ENCODE measurements around the gene RNF10.
A peak's percentile ranks its signal among the peaks of the same experiment; 100 is the strongest.

The RNF10 gene

GRCh38 chr12:120536064-120536791 is 2.1 kb downstream of the RNF10 start:
- peak; percentile 33 to 46 for DNase-seq

GRCh38 chr12:120537856-120538220 is 3.7 kb downstream of the RNF10 start:
- peak in 1 of 2 experiments; percentile 32 for DNase-seq
- no peak for TF ChIP-seq POLR2A (IDR thresholded peaks at IDR 0.05; ENCODE audit: low read length)
- TF ChIP-seq GATA1 (IDR thresholded peaks at IDR 0.05; ENCODE audit: low read depth, low read length) = no peak

More at GRCh38 chr12:120536064-120536791, 2.1 kb downstream of the RNF10 start:
- TF ChIP-seq POLR2A (IDR thresholded peaks at IDR 0.05; ENCODE audit: low read length) (no peak), GATA1 (IDR thresholded peaks at IDR 0.05; ENCODE audit: low read depth, low read length) (no peak)

- DNase-seq = peak; percentile 17 to 54
- no peak for TF ChIP-seq POLR2A (IDR thresholded peaks at IDR 0.05; ENCODE audit: low read length)
Measured at GRCh38 chr12:120538281-120539156, 4.4 kb downstream of the RNF10 start.

GRCh38 chr12:120539303-120539702 is 5.1 kb downstream of the RNF10 start:
- TF ChIP-seq POLR2A (IDR thresholded peaks at IDR 0.05; ENCODE audit: low read length) (no peak), GATA1 (IDR thresholded peaks at IDR 0.05; ENCODE audit: low read depth, low read length) (no peak)
- peak; percentile 77 to 84 for DNase-seq

GRCh38 chr12:120540445-120540844 is 6.3 kb downstream of the RNF10 start:
- DNase-seq = peak; percentile 92 to 96
- no peak for TF ChIP-seq POLR2A (IDR thresholded peaks at IDR 0.05; ENCODE audit: low read length)
- TF ChIP-seq GATA1 (IDR thresholded peaks at IDR 0.05; ENCODE audit: low read depth, low read length) = peak; percentile 87

- TF ChIP-seq GATA1 (IDR thresholded peaks at IDR 0.05; ENCODE audit: low read depth, low read length) (no peak), POLR2A (IDR thresholded peaks at IDR 0.05; ENCODE audit: low read length) (no peak)
- no peak for DNase-seq
Measured at GRCh38 chr12:120542166-120542565, 8.0 kb downstream of the RNF10 start.

- no peak for DNase-seq
- TF ChIP-seq GATA1 (IDR thresholded peaks at IDR 0.05; ENCODE audit: low read depth, low read length) (no peak), POLR2A (IDR thresholded peaks at IDR 0.05; ENCODE audit: low read length) (no peak)
Measured at GRCh38 chr12:120544691-120545090, 10.5 kb downstream of the RNF10 start.

- DNase-seq = no peak
- TF ChIP-seq GATA1 (IDR thresholded peaks at IDR 0.05; ENCODE audit: low read depth, low read length) (no peak), POLR2A (IDR thresholded peaks at IDR 0.05; ENCODE audit: low read length) (no peak)
Measured at GRCh38 chr12:120546050-120546386, 11.9 kb downstream of the RNF10 start.

GRCh38 chr12:120554678-120555077 is 20.5 kb downstream of the RNF10 start:
- DNase-seq = no peak
- no peak for TF ChIP-seq GATA1 (IDR thresholded peaks at IDR 0.05; ENCODE audit: low read depth, low read length)
- no peak for TF ChIP-seq POLR2A (IDR thresholded peaks at IDR 0.05; ENCODE audit: low read length)

GRCh38 chr12:120557589-120557988 is 23.4 kb downstream of the RNF10 start:
- TF ChIP-seq GATA1 (IDR thresholded peaks at IDR 0.05; ENCODE audit: low read depth, low read length) = no peak
- no peak for TF ChIP-seq POLR2A (IDR thresholded peaks at IDR 0.05; ENCODE audit: low read length)
- DNase-seq = no peak

- no peak for TF ChIP-seq POLR2A (IDR thresholded peaks at IDR 0.05; ENCODE audit: low read length)
- no peak for TF ChIP-seq GATA1 (IDR thresholded peaks at IDR 0.05; ENCODE audit: low read depth, low read length)
- no peak for DNase-seq
Measured at GRCh38 chr12:120562906-120563305, 28.8 kb downstream of the RNF10 start.

GRCh38 chr12:120563495-120563894 is 29.3 kb downstream of the RNF10 start:
- no peak for DNase-seq
- TF ChIP-seq POLR2A (IDR thresholded peaks at IDR 0.05; ENCODE audit: low read length) = no peak
- no peak for TF ChIP-seq GATA1 (IDR thresholded peaks at IDR 0.05; ENCODE audit: low read depth, low read length)

- DNase-seq = no peak
Measured at GRCh38 chr12:120571299-120571698, 37.1 kb downstream of the RNF10 start.

GRCh38 chr12:120573560-120573959 is 39.4 kb downstream of the RNF10 start:
- DNase-seq = no peak

More at GRCh38 chr12:120571299-120571698, 37.1 kb downstream of the RNF10 start:
- no peak for TF ChIP-seq GATA1 (IDR thresholded peaks at IDR 0.05; ENCODE audit: low read depth, low read length)
- no peak for TF ChIP-seq POLR2A (IDR thresholded peaks at IDR 0.05; ENCODE audit: low read length)

More at GRCh38 chr12:120573560-120573959, 39.4 kb downstream of the RNF10 start:
- TF ChIP-seq GATA1 (IDR thresholded peaks at IDR 0.05; ENCODE audit: low read depth, low read length) (no peak), POLR2A (IDR thresholded peaks at IDR 0.05; ENCODE audit: low read length) (no peak)
